ENCODE data around the gene COMMD10. TPM values are rescaled to one million over a fixed set of nuclear protein-coding genes. Genes with fewer than 3 reads are reported as not detected.

Gene COMMD10
- 10 to 100 TPM; 26.9 to 34.9 TPM for total RNA-seq

DNA sequence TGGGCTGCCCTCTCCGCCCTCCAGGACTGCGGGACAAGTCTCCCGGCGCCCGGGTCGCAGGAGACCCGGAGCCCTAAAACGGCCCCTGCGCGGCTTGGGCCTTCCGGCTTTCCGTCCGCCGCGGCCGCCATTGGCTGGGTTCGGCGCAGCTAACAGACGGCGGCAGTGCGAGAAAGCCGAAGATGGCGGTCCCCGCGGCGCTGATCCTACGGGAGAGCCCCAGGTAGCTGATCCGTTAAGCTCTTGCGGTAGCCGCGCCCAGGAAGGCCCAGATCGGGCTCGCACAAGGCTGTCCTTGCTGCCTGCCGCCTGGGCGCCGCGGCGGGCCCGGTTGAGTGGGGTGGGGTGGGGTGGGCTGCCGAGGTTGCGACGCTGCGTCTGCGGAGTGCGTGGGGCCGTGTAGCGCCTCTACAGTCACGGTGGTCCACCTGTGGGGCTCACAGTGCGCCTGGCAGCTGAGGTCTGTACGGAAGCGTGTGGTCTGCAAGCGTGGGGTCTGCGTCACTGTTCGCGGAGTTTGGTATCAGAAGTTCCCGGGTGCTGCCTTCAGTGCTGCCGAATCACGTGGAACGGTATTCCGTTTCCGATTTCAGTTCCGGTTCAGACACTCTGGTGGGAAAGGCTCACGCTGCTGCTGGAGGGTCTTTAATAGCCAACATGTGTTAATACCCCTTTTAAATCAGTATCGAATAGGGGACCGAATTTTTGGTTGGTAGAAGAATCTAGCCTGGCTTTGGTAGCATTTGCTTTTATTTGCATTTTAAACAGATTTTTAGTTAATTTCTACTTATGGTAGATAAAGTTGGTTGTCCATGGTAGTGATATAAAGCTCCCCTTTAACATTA, at the start of gene COMMD10:
TSS of gene COMMD10 (plus strand) at position 155 of the 845 bp plus-strand sequence.
- peak; percentile 95 to 96 for ATAC-seq
- DNase-seq (ENCODE audit: low spot score) = peak; percentile 83
- H3K27me3 Mint-ChIP-seq = no peaks in the 10 kb centered on the region
- H3K4me1 Mint-ChIP-seq (ENCODE audit: low read depth in 2 of 2) = peaks cover 30 to 55% of the 10 kb centered on the region in 2 donors
- peak within 1 kb of the TSS; percentile 90 for H3K4me3 Mint-ChIP-seq
- H3K27ac Mint-ChIP-seq = peak within 1 kb of the TSS; percentile 81 to 94
- H3K9me3 Mint-ChIP-seq = no peaks in the 10 kb centered on the region
- H3K36me3 Mint-ChIP-seq = peaks cover 18% of the 10 kb centered on the region

DNA sequence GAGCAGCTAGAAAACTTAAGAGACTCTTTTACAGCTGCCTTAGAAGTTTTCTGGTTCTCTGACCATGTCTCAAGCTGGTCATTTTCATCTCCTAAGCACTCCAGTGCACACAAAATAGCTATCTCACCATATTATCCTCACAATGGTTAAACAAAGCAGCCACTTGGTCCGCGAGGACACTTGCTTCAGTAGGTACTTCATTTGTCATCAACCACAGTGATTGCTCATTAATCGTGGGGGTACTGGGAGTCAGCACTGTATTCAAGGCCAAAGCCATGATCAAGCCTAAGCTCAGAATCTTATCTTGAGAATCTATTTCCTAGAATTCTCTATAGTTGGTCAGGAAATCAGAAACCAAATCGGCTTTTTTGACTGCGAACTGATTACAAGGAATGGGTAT, 49.7 kb upstream of the COMMD10 start:
- Mint-ChIP-seq H3K9me3 (no peaks in the 10 kb centered on the region), H3K27me3 (peaks cover 7 to 9% of the 10 kb centered on the region in 2 donors), H3K36me3 (no peaks in the 10 kb centered on the region), H3K27ac (no peak overlapping the region), H3K4me1 (ENCODE audit: low read depth in 2 of 2) (peaks cover 5 to 21% of the 10 kb centered on the region in 2 donors), H3K4me3 (no peak overlapping the region)
- no peak for DNase-seq (ENCODE audit: low spot score)
- no peak for ATAC-seq

DNA sequence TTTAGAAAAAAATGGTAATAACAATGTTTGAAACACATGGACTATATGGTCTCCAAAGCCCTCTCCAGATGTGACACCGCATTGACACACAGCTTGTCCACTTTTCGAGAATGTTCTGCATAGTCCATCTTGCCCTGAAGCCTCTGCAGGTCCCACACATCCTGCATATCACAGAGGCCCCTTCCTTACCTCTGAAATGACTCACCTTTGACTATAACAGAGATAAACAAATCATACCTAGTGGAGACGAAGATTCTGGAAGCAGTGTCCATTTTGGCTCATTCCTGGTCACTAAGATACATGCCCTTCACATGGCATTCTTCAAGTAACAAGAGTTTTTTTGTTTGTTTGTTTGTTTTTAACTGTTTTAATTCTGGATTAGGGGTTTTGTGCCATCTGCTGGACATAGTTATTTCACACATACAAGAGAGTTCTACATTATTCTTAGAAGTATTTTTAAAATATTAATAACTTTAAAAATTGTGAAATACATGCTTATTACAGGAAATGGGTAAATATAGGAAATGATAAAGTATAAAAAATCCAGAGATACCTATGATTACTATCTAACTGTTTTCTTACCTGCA, 47.5 kb upstream of the COMMD10 start:
- ATAC-seq (no peak), DNase-seq (ENCODE audit: low spot score) (no peak)
- no peaks in the 10 kb centered on the region for H3K9me3 Mint-ChIP-seq
- no peak overlapping the region for H3K27ac Mint-ChIP-seq
- H3K27me3 Mint-ChIP-seq = peaks cover 10 to 11% of the 10 kb centered on the region in 2 donors
- H3K36me3 Mint-ChIP-seq = no peaks in the 10 kb centered on the region
- H3K4me1 Mint-ChIP-seq (ENCODE audit: low read depth in 2 of 2) = peaks cover 5 to 21% of the 10 kb centered on the region in 2 donors
- no peak overlapping the region for H3K4me3 Mint-ChIP-seq

DNA sequence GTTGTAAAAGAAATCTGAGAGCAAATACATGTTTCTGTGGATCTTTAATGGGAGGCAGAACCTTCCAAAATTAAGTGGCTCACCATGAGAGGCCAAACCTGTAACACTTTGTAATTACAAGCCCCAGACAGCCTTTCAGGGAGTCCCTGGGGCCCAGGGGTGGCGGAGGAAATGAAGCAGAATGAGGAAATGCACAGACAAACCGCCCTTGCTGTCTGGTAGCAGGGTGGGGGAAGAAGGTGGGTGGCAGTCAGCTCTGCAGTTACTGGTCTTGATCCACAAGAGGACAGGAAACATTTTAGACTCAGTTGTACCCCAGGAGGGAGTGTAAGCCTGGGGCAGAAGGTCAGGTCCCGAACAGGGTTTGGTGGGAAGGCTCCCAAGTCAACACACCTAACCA, 46.0 kb upstream of the COMMD10 start:
- peaks cover 11 to 13% of the 10 kb centered on the region in 2 donors for H3K27me3 Mint-ChIP-seq
- H3K9me3 Mint-ChIP-seq = no peaks in the 10 kb centered on the region
- DNase-seq (ENCODE audit: low spot score) (no peak), ATAC-seq (peak in 1 of 2 donors; percentile 43)
- no peak overlapping the region for H3K4me3 Mint-ChIP-seq
- H3K4me1 Mint-ChIP-seq (ENCODE audit: low read depth in 2 of 2) = peaks cover 5 to 15% of the 10 kb centered on the region in 2 donors
- no peak overlapping the region for H3K27ac Mint-ChIP-seq
- no peaks in the 10 kb centered on the region for H3K36me3 Mint-ChIP-seq

DNA sequence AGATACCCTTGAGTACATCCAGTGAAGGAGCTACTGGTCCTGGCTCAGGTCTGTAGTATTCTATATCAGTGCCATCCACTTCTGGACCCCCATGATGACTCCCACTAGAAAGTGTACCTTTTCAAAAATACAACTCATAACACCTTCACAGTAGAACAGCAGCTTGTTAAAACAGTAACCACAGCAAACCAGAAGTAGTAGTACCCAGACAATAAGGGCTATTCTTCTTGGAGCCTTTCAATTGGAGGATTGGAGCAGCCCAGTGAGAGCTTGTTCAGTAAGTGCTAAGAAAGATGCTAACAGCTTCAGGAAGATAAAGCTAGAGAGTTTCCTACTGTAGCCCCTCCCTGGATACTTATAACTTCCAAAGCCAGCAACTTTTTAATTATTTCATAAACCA, 42.5 kb upstream of the COMMD10 start:
- peak in 1 of 2 donors; percentile 56 for ATAC-seq
- no peak for DNase-seq (ENCODE audit: low spot score)
- Mint-ChIP-seq H3K9me3 (no peaks in the 10 kb centered on the region), H3K36me3 (no peaks in the 10 kb centered on the region), H3K4me1 (ENCODE audit: low read depth in 2 of 2) (peaks cover 5 to 15% of the 10 kb centered on the region in 2 donors), H3K27me3 (peaks cover 11 to 14% of the 10 kb centered on the region in 2 donors), H3K27ac (no peak overlapping the region), H3K4me3 (no peak overlapping the region)

DNA sequence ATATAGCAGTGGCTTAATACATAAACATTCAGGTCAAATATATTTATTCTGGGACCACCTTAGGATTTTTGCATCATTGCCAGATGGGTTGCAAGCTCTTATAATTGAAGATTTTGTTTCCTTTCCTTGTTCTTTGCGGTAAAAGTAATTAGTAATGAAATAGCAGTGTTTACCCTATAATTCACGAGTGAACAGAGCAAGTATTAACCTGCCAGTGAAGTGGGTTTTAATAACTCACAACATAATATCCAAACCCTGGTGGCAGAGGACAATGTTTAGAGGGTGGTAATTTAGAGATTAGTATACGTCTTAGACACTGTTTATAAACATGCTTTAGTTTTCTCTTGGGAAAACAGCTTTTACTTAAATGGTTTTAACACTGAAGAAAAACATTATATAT, 40.8 kb upstream of the COMMD10 start:
- peaks cover 0 to 4% of the 10 kb centered on the region in 2 donors for H3K4me1 Mint-ChIP-seq (ENCODE audit: low read depth in 2 of 2)
- H3K36me3 Mint-ChIP-seq = no peaks in the 10 kb centered on the region
- DNase-seq (ENCODE audit: low spot score) = no peak

DNA sequence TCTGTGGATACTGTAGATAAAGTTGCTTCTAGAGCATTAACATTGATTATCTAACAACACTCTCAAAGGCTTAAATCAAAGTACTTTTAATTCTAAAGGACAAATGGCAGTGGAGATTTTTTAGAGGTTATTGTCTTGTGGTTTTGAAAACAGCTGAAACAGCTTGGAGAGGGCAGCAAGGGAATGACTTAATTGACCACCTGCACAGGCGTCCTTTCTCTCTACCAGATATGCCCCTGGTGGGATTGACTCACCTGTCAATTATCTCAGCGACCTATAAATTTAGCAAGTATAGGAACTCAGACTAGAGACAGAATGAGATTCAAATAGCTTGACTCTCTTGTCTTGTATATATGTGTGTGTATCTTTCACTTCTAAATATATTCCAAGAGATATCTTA, 39.0 kb upstream of the COMMD10 start:
- H3K4me3 Mint-ChIP-seq = no peak overlapping the region
- H3K9me3 Mint-ChIP-seq = no peaks in the 10 kb centered on the region
- no peak overlapping the region for H3K27ac Mint-ChIP-seq
- no peaks in the 10 kb centered on the region for H3K36me3 Mint-ChIP-seq
- H3K27me3 Mint-ChIP-seq = peaks cover 17 to 19% of the 10 kb centered on the region in 2 donors
- DNase-seq (ENCODE audit: low spot score) = no peak
- H3K4me1 Mint-ChIP-seq (ENCODE audit: low read depth in 2 of 2) = no peaks in the 10 kb centered on the region
- no peak for ATAC-seq

More for the DNA sequence above, 40.8 kb upstream of the COMMD10 start:
- Mint-ChIP-seq H3K27me3 (peaks cover 11 to 16% of the 10 kb centered on the region in 2 donors), H3K9me3 (no peaks in the 10 kb centered on the region), H3K27ac (no peak overlapping the region), H3K4me3 (no peak overlapping the region)
- no peak for ATAC-seq

DNA sequence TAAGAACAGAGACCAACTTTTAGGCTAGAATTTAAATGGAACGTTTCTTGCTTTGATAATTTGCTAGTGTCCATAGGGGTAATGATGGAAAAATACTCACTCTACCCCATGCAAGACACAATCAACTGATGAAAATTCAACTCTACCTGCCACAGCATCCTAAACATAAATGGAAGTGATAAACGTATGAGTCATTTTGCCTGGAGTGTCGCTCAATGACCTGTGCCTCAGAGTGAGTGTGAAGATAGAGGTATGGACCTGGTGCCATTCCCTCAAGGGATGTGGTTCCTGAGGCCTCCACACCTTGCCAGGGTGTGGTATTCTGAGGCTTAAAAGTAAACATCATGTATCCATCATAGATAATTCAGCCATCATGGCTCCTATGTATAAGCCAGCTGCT, 38.6 kb upstream of the COMMD10 start:
- Mint-ChIP-seq H3K36me3 (no peaks in the 10 kb centered on the region), H3K4me3 (no peak overlapping the region), H3K27ac (no peak overlapping the region), H3K27me3 (peaks cover 19 to 22% of the 10 kb centered on the region in 2 donors), H3K4me1 (ENCODE audit: low read depth in 2 of 2) (no peaks in the 10 kb centered on the region), H3K9me3 (no peaks in the 10 kb centered on the region)
- ATAC-seq (no peak), DNase-seq (ENCODE audit: low spot score) (no peak)

DNA sequence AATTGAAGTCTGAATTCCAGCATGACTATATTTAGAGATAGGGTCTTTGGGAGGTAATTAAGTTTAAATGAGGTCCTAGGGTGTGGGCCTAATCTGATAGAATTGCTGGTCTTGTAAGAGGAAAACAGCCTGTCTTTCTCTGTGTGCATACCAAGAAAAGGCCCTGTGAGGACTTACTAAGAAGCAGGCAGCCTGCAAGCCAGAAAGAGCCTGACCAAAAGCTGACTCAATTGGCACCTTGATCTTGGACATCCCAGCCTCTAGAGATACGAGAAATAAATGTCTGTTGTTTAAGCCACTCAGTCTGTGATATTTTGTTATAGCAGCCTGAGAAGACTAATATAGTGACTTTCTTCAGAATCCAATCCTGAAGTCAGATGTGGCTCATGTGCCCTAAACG, 38.0 kb upstream of the COMMD10 start:
- Mint-ChIP-seq H3K4me1 (ENCODE audit: low read depth in 2 of 2) (no peaks in the 10 kb centered on the region), H3K36me3 (no peaks in the 10 kb centered on the region), H3K27ac (no peak overlapping the region), H3K27me3 (peaks cover 19 to 22% of the 10 kb centered on the region in 2 donors), H3K9me3 (no peaks in the 10 kb centered on the region), H3K4me3 (no peak overlapping the region)
- no peak for ATAC-seq
- no peak for DNase-seq (ENCODE audit: low spot score)

DNA sequence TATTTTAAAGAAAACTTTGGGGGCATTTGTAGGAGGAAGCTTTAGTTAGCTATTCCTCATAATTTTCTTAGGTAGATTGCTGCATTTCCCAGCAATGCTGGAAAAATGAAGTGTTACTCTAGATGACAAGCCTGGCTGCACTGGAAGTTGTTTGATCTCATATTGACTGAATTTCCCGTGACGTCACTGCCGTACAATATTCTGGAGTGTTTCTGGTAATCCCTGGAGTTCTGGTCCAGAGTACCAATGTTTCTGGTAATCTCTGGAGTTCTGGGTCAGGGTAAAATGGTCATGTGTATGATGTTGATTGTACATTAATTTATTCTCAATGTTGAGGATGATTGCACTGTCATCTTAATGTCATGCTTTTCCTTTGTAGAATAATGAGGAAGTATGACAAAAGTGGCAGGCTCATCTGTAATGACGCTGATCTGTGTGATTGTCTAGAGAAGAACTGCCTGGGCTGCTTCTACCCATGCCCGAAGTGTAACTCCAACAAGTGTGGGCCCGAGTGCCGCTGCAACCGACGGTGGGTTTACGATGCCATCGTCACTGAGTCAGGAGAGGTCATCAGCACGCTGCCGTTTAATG, 26.4 kb upstream of the COMMD10 start:
- no peak for DNase-seq (ENCODE audit: low spot score)
- Mint-ChIP-seq H3K4me3 (no peak overlapping the region), H3K27ac (no peak overlapping the region), H3K27me3 (peaks cover 21 to 39% of the 10 kb centered on the region in 2 donors), H3K36me3 (no peaks in the 10 kb centered on the region), H3K4me1 (ENCODE audit: low read depth in 2 of 2) (no peaks in the 10 kb centered on the region), H3K9me3 (no peaks in the 10 kb centered on the region)
- ATAC-seq = no peak

DNA sequence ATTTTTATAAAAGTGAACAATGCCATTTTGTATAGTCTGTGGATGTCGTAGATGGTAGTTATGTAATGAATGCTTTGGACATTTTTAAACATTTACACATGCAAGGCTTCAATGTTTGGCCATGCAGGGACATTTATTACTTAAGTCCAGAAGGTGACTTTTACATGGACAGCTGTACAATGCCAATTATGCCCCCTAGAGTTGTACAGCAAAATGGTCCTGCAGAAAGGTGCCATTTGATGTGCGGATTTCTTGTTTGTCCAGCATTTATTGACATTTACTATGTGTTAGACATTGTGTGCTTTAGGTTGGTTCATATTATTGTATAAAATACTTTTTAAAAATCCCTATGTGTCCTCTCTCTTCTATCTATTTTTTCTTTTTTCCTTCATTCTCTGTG, 22.5 kb upstream of the COMMD10 start:
- Mint-ChIP-seq H3K27me3 (peaks cover 22 to 56% of the 10 kb centered on the region in 2 donors), H3K4me1 (ENCODE audit: low read depth in 2 of 2) (no peaks in the 10 kb centered on the region), H3K4me3 (no peak overlapping the region), H3K9me3 (no peaks in the 10 kb centered on the region), H3K27ac (no peak overlapping the region), H3K36me3 (no peaks in the 10 kb centered on the region)
- no peak for ATAC-seq
- no peak for DNase-seq (ENCODE audit: low spot score)

DNA sequence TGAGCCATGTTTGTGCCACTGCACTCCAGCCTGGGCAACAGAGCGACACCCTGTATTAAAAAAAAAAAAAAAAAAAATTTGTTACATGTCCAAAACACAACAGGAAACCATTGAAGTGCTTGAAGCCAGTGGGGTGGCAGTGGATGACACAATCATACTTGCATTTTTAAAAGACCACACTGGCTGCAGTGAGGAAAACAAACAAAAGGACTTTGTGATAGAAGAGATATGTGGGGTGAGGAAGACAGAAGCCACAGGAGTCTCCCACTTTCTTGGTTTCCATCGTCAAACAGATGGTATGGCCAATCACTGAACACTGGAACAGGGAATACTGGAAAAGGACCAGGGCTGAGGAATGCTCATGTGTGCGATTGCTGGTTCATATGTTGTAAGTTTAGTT, 20.9 kb upstream of the COMMD10 start:
- H3K27me3 Mint-ChIP-seq = peaks cover 14 to 42% of the 10 kb centered on the region in 2 donors
- no peak for DNase-seq (ENCODE audit: low spot score)
- H3K27ac Mint-ChIP-seq = no peak overlapping the region
- no peaks in the 10 kb centered on the region for H3K9me3 Mint-ChIP-seq
- H3K36me3 Mint-ChIP-seq = no peaks in the 10 kb centered on the region
- no peaks in the 10 kb centered on the region for H3K4me1 Mint-ChIP-seq (ENCODE audit: low read depth in 2 of 2)
- no peak overlapping the region for H3K4me3 Mint-ChIP-seq
- no peak for ATAC-seq

DNA sequence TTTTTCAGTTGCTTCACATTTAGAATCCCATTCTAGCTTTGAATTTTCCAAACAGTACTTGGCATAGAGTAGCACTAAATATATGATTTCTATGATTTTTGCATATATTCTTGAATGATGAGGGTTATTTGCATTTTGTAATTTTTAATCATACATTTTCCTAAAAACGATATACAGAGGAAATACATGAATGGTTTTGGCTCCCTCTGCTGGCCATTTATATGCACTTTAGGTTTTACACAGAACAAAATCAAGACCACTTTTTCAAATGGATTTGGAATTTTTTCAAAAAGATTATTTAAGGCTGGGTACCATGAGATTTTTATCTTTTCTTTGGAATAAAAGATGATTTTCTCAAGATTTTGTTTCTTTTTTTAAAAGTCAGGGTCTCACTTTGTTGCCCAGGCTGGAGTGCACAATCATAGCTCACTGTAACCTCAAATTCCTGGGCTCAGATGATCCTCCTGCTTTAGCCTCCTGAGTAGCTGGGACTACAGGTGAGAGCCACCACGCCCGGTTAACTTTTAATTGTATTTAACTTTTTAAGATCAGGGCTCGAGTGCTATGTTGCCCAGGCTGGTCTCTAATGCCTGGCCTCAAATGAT, 16.7 kb upstream of the COMMD10 start:
- Mint-ChIP-seq H3K27ac (no peak overlapping the region), H3K36me3 (no peaks in the 10 kb centered on the region), H3K27me3 (peaks cover 17 to 41% of the 10 kb centered on the region in 2 donors), H3K4me3 (no peak overlapping the region), H3K9me3 (no peaks in the 10 kb centered on the region), H3K4me1 (ENCODE audit: low read depth in 2 of 2) (no peaks in the 10 kb centered on the region)
- DNase-seq (ENCODE audit: low spot score) (no peak), ATAC-seq (no peak)

DNA sequence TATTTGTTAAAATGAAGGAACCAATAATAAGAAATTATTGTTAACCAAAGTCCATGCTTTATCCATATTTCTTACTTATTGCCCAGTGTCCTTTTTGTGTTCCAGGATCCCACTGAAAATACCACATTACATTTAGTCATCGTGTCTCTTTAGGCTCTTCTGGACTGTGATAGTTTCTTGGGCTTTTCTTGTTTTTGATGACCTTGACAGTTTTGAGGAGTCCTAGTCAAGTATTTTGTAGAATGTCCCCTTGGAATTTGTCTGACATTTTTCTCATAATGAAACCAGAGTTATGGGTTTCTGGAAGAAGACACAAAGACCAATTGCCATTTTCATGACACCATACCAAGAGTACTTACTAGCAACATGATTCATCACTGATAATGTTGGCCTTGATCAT, 13.6 kb upstream of the COMMD10 start:
- Mint-ChIP-seq H3K27me3 (peaks cover 14 to 23% of the 10 kb centered on the region in 2 donors), H3K4me3 (no peak overlapping the region), H3K36me3 (no peaks in the 10 kb centered on the region), H3K4me1 (ENCODE audit: low read depth in 2 of 2) (peaks cover 13 to 14% of the 10 kb centered on the region in 2 donors), H3K27ac (no peak overlapping the region), H3K9me3 (no peaks in the 10 kb centered on the region)
- ATAC-seq = no peak
- DNase-seq (ENCODE audit: low spot score) = no peak

All from natural killer cell treated with Interleukin-12 subunit alpha and Interleukin-12 subunit beta and Interleukin-15 and Interleukin-18, amount 100 ng/mL, for 72 hours (primary cell).